ENCODE measurements around the gene FLACC1.

Gene FLACC1

DNA sequence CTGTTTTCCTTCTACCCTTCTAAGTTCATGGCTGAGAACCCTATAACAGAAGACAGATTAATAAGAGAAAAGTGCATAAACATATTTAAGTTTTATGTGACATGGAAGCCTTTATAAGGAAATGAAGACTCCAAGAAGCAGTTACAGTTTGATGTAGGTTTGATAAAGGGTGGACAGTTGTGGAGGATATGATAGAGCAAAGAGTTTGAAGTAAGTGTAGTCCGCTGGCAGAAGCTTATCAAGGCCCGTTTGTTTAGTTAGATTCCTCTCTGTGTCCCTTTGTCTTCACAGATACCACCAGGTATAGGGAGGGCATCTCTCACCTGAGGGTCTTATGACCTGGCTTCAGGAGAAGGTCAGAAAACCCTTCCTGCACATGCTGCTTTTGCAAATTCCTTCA is 107.3 kb downstream of the FLACC1 start:
- no peak for DNase-seq

DNA sequence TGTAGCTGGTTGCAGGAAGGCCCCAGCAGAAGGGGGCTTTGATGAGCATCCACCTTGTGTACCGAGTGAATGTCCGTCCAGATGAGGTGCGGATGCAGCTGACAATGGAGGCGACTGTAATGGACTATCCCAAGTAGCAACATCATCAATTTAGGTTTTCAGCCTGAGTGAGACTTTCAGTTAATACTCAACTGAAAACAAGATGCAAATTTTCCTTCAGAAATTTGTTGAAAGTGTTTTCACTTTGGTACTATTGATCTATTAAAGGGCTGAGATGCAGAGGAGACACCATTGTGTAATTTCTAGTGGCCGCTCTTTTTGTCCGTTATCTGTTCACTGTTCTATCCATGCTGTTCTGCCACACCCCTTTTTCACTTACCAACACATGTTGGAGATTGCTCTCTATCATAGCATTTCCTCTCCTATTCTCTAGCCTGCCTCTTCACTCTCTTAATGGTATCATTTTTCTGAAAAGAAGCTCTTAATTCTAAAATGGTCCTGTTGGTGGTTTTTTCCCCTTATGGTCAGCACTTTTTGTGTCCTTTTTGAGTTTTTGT is 108.8 kb downstream of the FLACC1 start:
- DNase-seq = no peak

DNA sequence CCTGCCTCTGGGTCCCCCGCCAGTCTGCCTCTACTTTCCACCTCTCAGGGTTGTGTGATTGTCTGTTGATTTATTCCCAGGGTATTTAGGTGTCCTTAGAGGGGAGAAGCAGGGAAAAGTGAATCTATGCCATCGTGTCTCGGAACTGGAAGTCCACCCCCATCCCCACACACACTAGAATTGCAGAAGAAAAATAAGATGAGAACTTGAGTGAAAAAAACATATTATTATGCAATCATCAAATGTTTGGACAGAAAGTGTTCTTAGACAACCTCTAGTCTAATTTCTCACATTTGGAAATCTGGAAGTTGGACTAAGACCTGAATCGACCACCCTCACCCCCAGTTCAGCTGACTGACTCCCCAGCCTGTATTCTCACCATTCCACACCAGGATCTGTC is 110.9 kb downstream of the FLACC1 start:
- DNase-seq = no peak

DNA sequence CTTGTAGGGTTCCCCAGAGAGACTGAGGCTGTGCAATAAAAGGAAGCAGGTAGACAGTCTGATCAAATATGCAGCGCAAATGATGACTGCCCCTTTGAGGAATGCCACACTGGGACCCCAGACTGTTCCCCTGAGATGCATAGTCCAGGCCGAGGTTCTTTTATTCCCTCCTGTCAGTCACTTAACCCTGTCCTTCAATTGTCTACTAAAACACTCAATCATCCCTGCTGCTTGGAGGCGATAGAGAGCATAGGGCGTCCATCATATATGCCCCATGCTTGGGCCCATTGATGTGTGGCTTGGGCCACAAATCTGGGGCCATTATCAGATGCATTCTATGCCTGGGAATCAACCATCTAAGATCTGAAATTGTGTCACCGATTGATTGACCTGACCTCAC is 112.3 kb downstream of the FLACC1 start:
- DNase-seq = no peak

DNA sequence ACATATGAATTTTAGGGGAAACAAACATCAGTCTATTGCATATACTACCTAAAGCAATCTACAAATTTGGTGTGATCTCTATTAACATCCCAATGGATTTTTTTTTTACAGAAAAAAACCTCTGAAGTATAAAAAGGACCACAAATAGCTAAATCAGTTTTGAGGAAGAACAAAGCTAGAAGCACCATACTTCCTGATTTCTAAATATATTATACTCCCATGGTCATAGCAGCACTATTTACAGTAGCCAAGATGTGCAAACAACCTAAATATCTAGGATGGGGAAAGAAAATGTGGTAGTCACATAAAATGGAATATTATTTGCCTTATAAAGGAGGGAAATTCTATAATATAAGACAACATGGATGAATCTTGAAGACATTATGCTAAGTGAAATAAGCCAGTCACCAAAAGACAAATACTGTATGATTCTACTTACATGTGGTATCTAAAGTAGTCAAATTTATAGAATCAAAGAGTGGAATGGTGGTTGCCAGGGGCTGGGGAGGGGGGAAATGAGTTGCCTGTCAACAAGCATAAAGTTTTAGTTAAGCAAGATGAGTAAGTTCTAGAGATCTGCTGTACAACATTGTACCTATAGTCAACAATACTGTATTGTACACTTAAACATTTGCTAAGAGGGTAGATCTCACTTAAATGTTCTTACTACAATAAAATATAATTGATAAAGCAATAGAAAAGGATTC is 114.4 kb downstream of the FLACC1 start:
- DNase-seq = no peak

DNA sequence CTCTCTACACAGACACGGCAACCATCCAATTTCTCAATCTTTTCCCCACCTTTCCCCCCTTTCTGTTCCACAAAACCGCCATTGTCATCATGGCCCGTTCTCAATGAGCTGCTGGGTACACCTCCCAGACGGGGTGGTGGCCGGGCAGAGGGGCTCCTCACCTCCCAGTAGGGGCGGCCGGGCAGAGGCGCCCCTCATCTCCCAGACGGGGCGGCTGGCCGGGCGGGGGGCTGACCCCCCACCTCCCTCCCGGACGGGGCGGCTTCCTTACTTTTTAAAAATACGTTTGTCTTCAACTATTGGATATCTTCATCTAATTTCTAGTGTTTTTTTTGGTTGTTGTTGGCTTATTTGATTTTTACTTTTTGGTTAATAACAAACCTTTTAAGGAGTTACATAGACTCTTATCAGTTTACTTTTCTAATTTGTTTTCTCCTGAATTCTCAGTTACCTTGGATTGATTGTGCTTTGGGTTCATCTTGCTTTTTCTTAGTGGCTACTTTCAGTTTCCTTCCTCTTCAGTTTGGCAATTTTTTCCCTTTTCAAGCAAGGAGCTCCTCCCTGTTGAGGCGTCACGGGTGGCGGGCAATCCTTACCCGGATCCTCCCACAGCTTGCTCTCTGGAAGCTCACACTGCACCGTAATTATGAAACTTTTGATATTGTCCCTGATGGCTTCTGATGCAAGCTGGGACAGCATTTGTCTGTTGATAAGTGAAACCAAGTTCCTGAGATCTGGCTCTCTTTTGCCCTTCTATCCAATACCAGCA is 117.8 kb downstream of the FLACC1 start:
- DNase-seq = peak; percentile 42
